Tongue (tissue), 2 donors: ENCODE measurements around the gene YKT6. TPM values are rescaled to one million over a fixed set of nuclear protein-coding genes. Genes with fewer than 3 reads are reported as not detected.
A peak's percentile ranks its signal among the peaks of the same experiment; 100 is the strongest.
"Not testable (repeated sequence)": the region's sequence is repeated elsewhere in the genome, so short reads cannot be mapped to it uniquely, and the experiment has no call there.

Source experiments
- DNase-seq: peaks from one replicate; pipeline ENCODE4 v3.0.0-alpha.2; 2015
- total RNA-seq: library from RNA; depleted of rRNA; stranded (reverse); fragments of >200 nt; gene quantifications from one replicate; pipeline ENCODE4 v1.2.3, GENCODE V29; 2014

Gene YKT6
- total RNA-seq, 1 donor from 2014 or later: 59.3 TPM

GRCh38 chr7:44172352-44172751 lies 28.4 kb upstream of the YKT6 start:
- no peak for DNase-seq

GRCh38 chr7:44172803-44173424 lies 27.9 kb upstream of the YKT6 start:
- DNase-seq: no peak

GRCh38 chr7:44173911-44174693 lies 26.7 kb upstream of the YKT6 start:
- DNase-seq: no peak

- DNase-seq: not testable (repeated sequence)
These were observed 26.2 kb upstream of the YKT6 start for GRCh38 chr7:44174694-44174948.

GRCh38 chr7:44175730-44176129 lies 25.0 kb upstream of the YKT6 start:
- no peak for DNase-seq

GRCh38 chr7:44176486-44176885 lies 24.3 kb upstream of the YKT6 start:
- no peak for DNase-seq

GRCh38 chr7:44177570-44178131 lies 23.1 kb upstream of the YKT6 start:
- no peak for DNase-seq

GRCh38 chr7:44180631-44181030 lies 20.1 kb upstream of the YKT6 start:
- no peak for DNase-seq

- no peak for DNase-seq
These were observed 18.0 kb upstream of the YKT6 start for GRCh38 chr7:44182827-44183226.

GRCh38 chr7:44183386-44183785 lies 17.4 kb upstream of the YKT6 start:
- no peak for DNase-seq

GRCh38 chr7:44184206-44184872 lies 16.4 kb upstream of the YKT6 start:
- DNase-seq: peak; percentile 67

GRCh38 chr7:44184873-44185446 lies 15.8 kb upstream of the YKT6 start:
- no peak for DNase-seq

- DNase-seq: no peak
These were observed 15.0 kb upstream of the YKT6 start for GRCh38 chr7:44185729-44186128.

- DNase-seq: no peak
These were observed 14.0 kb upstream of the YKT6 start for GRCh38 chr7:44186736-44187135.

- no peak for DNase-seq
These were observed 13.0 kb upstream of the YKT6 start for GRCh38 chr7:44187636-44188416.

- no peak for DNase-seq
These were observed 12.1 kb upstream of the YKT6 start for GRCh38 chr7:44188480-44189225.

GRCh38 chr7:44189286-44189992 lies 11.3 kb upstream of the YKT6 start, which contains the start of gene GCK:
Gene GCK, minus strand, starts transcription at chr7:44189439. Its CDS starts 486 bp downstream, at chr7:44188953.
- no peak for DNase-seq

GRCh38 chr7:44189993-44190872 lies 10.5 kb upstream of the YKT6 start:
- DNase-seq: no peak

GRCh38 chr7:44191171-44191570 lies 9.6 kb upstream of the YKT6 start:
- no peak for DNase-seq
